HG02798 (cell line): ENCODE data around the gene GCSAM.
A peak's percentile ranks its signal among the peaks of the same experiment; 100 is the strongest.

ENCODE experiments used
- ATAC-seq: cut with Tn5 transposase; IDR thresholded peaks from one replicate; pipeline ENCODE4 v1.9.1; 2021; ENCODE audit warnings: mild to moderate bottlenecking; ENCODE audit not compliant: unreplicated experiment, poor library complexity

Gene GCSAM

GRCh38 chr3:112111785-112112402 lies 21.2 kb downstream of the GCSAM start:
- peak; percentile 60 for ATAC-seq

GRCh38 chr3:112109322-112109721 lies 23.7 kb downstream of the GCSAM start:
- ATAC-seq: no peak

- no peak for ATAC-seq
These were observed 28.3 kb downstream of the GCSAM start for GRCh38 chr3:112104774-112105173.

GRCh38 chr3:112101916-112102315 lies 31.1 kb downstream of the GCSAM start:
- ATAC-seq: no peak

- ATAC-seq: peak; percentile 69
These were observed 35.7 kb downstream of the GCSAM start for GRCh38 chr3:112097378-112097777.

GRCh38 chr3:112096176-112096575 lies 36.9 kb downstream of the GCSAM start:
- ATAC-seq: no peak

GRCh38 chr3:112095731-112096130 lies 37.3 kb downstream of the GCSAM start:
- ATAC-seq: no peak

- no peak for ATAC-seq
These were observed 39.9 kb downstream of the GCSAM start for GRCh38 chr3:112093180-112093522.

GRCh38 chr3:112092496-112093179 lies 40.4 kb downstream of the GCSAM start:
- ATAC-seq: no peak

GRCh38 chr3:112090887-112091586 lies 42.0 kb downstream of the GCSAM start:
- ATAC-seq: no peak

- ATAC-seq: no peak
These were observed 42.8 kb downstream of the GCSAM start for GRCh38 chr3:112089956-112090886.

GRCh38 chr3:112088944-112089343 lies 44.1 kb downstream of the GCSAM start:
- no peak for ATAC-seq

- no peak for ATAC-seq
These were observed 45.3 kb downstream of the GCSAM start for GRCh38 chr3:112087746-112088145.

- ATAC-seq: no peak
These were observed 46.0 kb downstream of the GCSAM start for GRCh38 chr3:112086875-112087524.

GRCh38 chr3:112086076-112086854 lies 46.8 kb downstream of the GCSAM start, which contains the start of gene C3orf52:
TSS of gene C3orf52 (plus strand) at chr3:112086389. CDS start at chr3:112086408, 19 bp downstream.
- peak; percentile 96 for ATAC-seq

GRCh38 chr3:112085735-112086075 lies 47.3 kb downstream of the GCSAM start:
- no peak for ATAC-seq

- no peak for ATAC-seq
These were observed 47.9 kb downstream of the GCSAM start for GRCh38 chr3:112084980-112085705.

GRCh38 chr3:112083239-112083638 lies 49.8 kb downstream of the GCSAM start:
- no peak for ATAC-seq
